ENCODE measurements around the gene HTR3A. TPM values are rescaled to one million over a fixed set of nuclear protein-coding genes. Genes with fewer than 3 reads are reported as not detected.

HTR3A gene
- total and polyA plus RNA-seq, 11 donors, result 0.15 to 0.23 TPM; not detected in 9

- DNase-seq (no peak), ATAC-seq (no peak)
- TF ChIP-seq POLR2A (IDR thresholded peaks at IDR 0.05) (no peak), CTCF (IDR thresholded peaks at IDR 0.05) (no peak)
- WGBS, 4 donors, result 56 to 64% (median 61%) methylated on average over 1 of the region's 1 CpG
- intact Hi-C loops (cut with DNase I), result no loop called here
- Histone ChIP-seq H3K27me3 (peaks cover 0 to 19% (median 0%) of the 10 kb centered on the region in 9 donors), H3K36me3 (no peaks in the 10 kb centered on the region), H3K27ac (no peak overlapping the region), H3K4me1 (no peaks in the 10 kb centered on the region), H3K4me3 (no peak overlapping the region), H3K9me3 (no peaks in the 10 kb centered on the region)
These were observed 7.5 kb upstream of the HTR3A start for GRCh38 chr11:113967361-113967760.

- no peak for DNase-seq
- ATAC-seq, result no peak
- no peak for TF ChIP-seq POLR2A (IDR thresholded peaks at IDR 0.05)
- no peak for TF ChIP-seq CTCF (IDR thresholded peaks at IDR 0.05)
- H3K36me3 ChIP-seq, result no peaks in the 10 kb centered on the region
- no peak overlapping the region for H3K4me3 ChIP-seq
- intact Hi-C loops (cut with DNase I), result no loop called here
- no peak overlapping the region for H3K27ac ChIP-seq
- no peaks in the 10 kb centered on the region for H3K9me3 ChIP-seq
- peaks cover 0 to 16% (median 0%) of the 10 kb centered on the region in 9 donors for H3K27me3 ChIP-seq
- 76 to 80% (median 78%) methylated on average over 15 of the region's 15 CpGs for WGBS, 4 donors
- peaks cover 0 to 8% (median 5%) of the 10 kb centered on the region in 12 donors for H3K4me1 ChIP-seq
These were observed 3.3 kb upstream of the HTR3A start for GRCh38 chr11:113971506-113972195.

- Histone ChIP-seq H3K27ac (no peak overlapping the region), H3K4me3 (no peak overlapping the region), H3K4me1 (peaks cover 0 to 8% (median 5%) of the 10 kb centered on the region in 12 donors), H3K36me3 (no peaks in the 10 kb centered on the region), H3K27me3 (peaks cover 0 to 43% (median 0%) of the 10 kb centered on the region in 9 donors), H3K9me3 (no peaks in the 10 kb centered on the region)
- no peak for ATAC-seq
- 66 to 80% (median 75%) methylated on average over 4 of the region's 4 CpGs for WGBS, 4 donors
- intact Hi-C loops (cut with DNase I), result no loop called here
- TF ChIP-seq CTCF (IDR thresholded peaks at IDR 0.05) (no peak), POLR2A (IDR thresholded peaks at IDR 0.05) (no peak)
- no peak for DNase-seq
These were observed 2.2 kb downstream of the HTR3A start for GRCh38 chr11:113977071-113977490.

- Histone ChIP-seq H3K4me1 (peaks cover 0 to 8% (median 5%) of the 10 kb centered on the region in 12 donors), H3K4me3 (no peak overlapping the region), H3K36me3 (no peaks in the 10 kb centered on the region), H3K27me3 (peaks cover 0 to 44% (median 0%) of the 10 kb centered on the region in 9 donors), H3K9me3 (no peaks in the 10 kb centered on the region), H3K27ac (no peak overlapping the region)
- TF ChIP-seq POLR2A (IDR thresholded peaks at IDR 0.05), result no peak
- no peak for TF ChIP-seq CTCF (IDR thresholded peaks at IDR 0.05)
- DNase-seq (no peak), ATAC-seq (no peak)
- WGBS, 4 donors, result 85 to 96% (median 89%) methylated on average over 8 to 11 of the region's 11 CpGs
- intact Hi-C loops (cut with DNase I), result loop anchor here in 1 of 10 donors (2.0 kb wide), 1 partner anchor 25 kb away; no protein-coding TSS in a partner anchor
These were observed 2.8 kb downstream of the HTR3A start for GRCh38 chr11:113977701-113978100.
